Panc1 (cell line): ENCODE data around the gene TRABD2B. TPM values are rescaled to one million over a fixed set of nuclear protein-coding genes. Genes with fewer than 3 reads are reported as not detected.
"Not testable (repeated sequence)": the region's sequence is repeated elsewhere in the genome, so short reads cannot be mapped to it uniquely, and the experiment has no call there.

Experiments
- ATAC-seq: fragments of 200-7000 bp; cut with Tn5 transposase; 2 replicates; pipeline ENCODE4 v1.9.1; 2020; ENCODE audit warnings: mild to moderate bottlenecking, moderate library complexity
- BruUV-seq: library from RNA; stranded (reverse); fragments of 400-500 nt; replicated peaks from 2 replicates; lab custom pipeline; 2021; lab: Mats Ljungman, UMichigan
- CTCF ChIA-PET: fragments of 300-600 bp; sonication (Branson Sonifier 250); formaldehyde crosslinking; loops from one replicate; lab custom pipeline; 2022; ENCODE audit warnings: antibody characterized with exemption; lab: Charles Lee
- POLR2A ChIA-PET: fragments of 300-600 bp; sonication (Branson Sonifier 250); formaldehyde crosslinking; loops from one replicate; lab custom pipeline; 2022; ENCODE audit warnings: antibody characterized with exemption; lab: Charles Lee
- DNase-seq: peaks from one replicate; pipeline ENCODE4 v3.0.0-alpha.2; 2010; ENCODE audit warnings: low read depth, low spot score
- H3K27ac ChIP-seq: 2 replicates; pipeline ENCODE4 v1.5.1; 2011; ENCODE audit warnings: mild to moderate bottlenecking, low read length, inconsistent platforms
- H3K27me3 ChIP-seq: fragments of 200-500 bp; sonication (Bioruptor generic); 2 replicates; pipeline ENCODE4 v1.6.0; 2014; ENCODE audit warnings: low read length, inconsistent platforms; ENCODE audit not compliant: control insufficient read depth, insufficient read depth
- H3K36me3 ChIP-seq: fragments of 200-500 bp; sonication (Bioruptor generic); 2 replicates; pipeline ENCODE4 v1.5.1; 2014; ENCODE audit warnings: inconsistent platforms, mild to moderate bottlenecking, low read length, moderate library complexity; ENCODE audit not compliant: control insufficient read depth, insufficient read depth
- H3K4me1 ChIP-seq: 2 replicates; pipeline ENCODE4 v1.5.1; 2011; ENCODE audit warnings: inconsistent platforms, mild to moderate bottlenecking, low read length, moderate library complexity; ENCODE audit not compliant: control insufficient read depth, insufficient read depth
- H3K4me3 ChIP-seq, 2 experiments: 2 replicates each; pipeline ENCODE4 v1.5.1; 2011 to 2012; ENCODE audit warnings: low read depth in 2 of 2, low read length in 2 of 2, mild to moderate bottlenecking in 2 of 2, inconsistent platforms in 1 of 2, moderate library complexity in 1 of 2
- H3K9me3 ChIP-seq: fragments of 200-500 bp; sonication (Bioruptor generic); 2 replicates; pipeline ENCODE4 v1.5.1; 2014; ENCODE audit warnings: low read depth, mild to moderate bottlenecking, inconsistent platforms, low read length, moderate library complexity; ENCODE audit not compliant: control insufficient read depth, insufficient read depth
- CTCF ChIP-seq: fragments of 450-650 bp; IDR thresholded peaks from 2 replicates; pipeline ENCODE4 v1.5.1; 2017; ENCODE audit warnings: mild to moderate bottlenecking
- POLR2AphosphoS5 ChIP-seq: IDR thresholded peaks from 2 replicates; pipeline ENCODE4 v1.6.1; 2012; ENCODE audit warnings: mild to moderate bottlenecking, low read depth, low read length, moderate library complexity
- REST ChIP-seq, 2 experiments: IDR thresholded peaks; 2 replicates each; pipeline ENCODE4 v1.6.1; 2011 to 2012; ENCODE audit warnings: low read depth in 2 of 2, control low read depth in 1 of 2, low read length in 1 of 2, mild to moderate bottlenecking in 1 of 2, moderate library complexity in 1 of 2; ENCODE audit not compliant: insufficient read depth in 1 of 2
- SIN3A ChIP-seq: IDR thresholded peaks from 2 replicates; pipeline ENCODE4 v1.6.1; 2012; ENCODE audit warnings: low read depth, mild to moderate bottlenecking, low read length, moderate library complexity, borderline replicate concordance; ENCODE audit not compliant: insufficient read depth
- TCF7L2 ChIP-seq: IDR thresholded peaks from 2 replicates; pipeline ENCODE4 v1.6.1; 2011; ENCODE audit warnings: mild to moderate bottlenecking, low read depth, low read length, inconsistent platforms
- in situ Hi-C: cut with HindIII; loops from 2 replicates; pipeline ENCODE4 v1.10.0; 2016; ENCODE audit warnings: low sequenced_read_pairs, low pct_unique_long_range_greater_than_20kb
- intact Hi-C: fragments of 100-400 bp; cut with micrococcal nuclease; formaldehyde crosslinking; loops from one replicate; pipeline ENCODE4 v1.10.0; 2022; ENCODE audit not compliant: unreplicated experiment
- total RNA-seq: library from RNA; stranded (reverse); gene quantifications from one replicate; pipeline ENCODE4 v1.2.1, GENCODE V29; 2021; ENCODE audit not compliant: unreplicated experiment

Gene TRABD2B
- total RNA-seq, 1 experiment from 2014 or later: not detected

GRCh38 chr1:47963568-47964358 is 33.4 kb downstream of the TRABD2B start:
- in situ Hi-C loops: no loop called here
- Histone ChIP-seq H3K4me3 (no peak overlapping the region), H3K4me1 (no peaks in the 10 kb centered on the region), H3K9me3 (no peaks in the 10 kb centered on the region), H3K36me3 (no peaks in the 10 kb centered on the region), H3K27ac (no peak overlapping the region), H3K27me3 (no peaks in the 10 kb centered on the region)
- CTCF ChIA-PET: no interaction called here
- POLR2A ChIA-PET: no interaction called here
- ATAC-seq (no peak), DNase-seq (no peak)
- TF ChIP-seq TCF7L2 (0 out of 2 replicates have a peak, but pooled peaks have one; percentile 34), SIN3A (no peak)
- intact Hi-C loops: no loop called here
- BruUV-seq: no TSS peak

GRCh38 chr1:47962750-47963492 is 34.3 kb downstream of the TRABD2B start:
- Histone ChIP-seq H3K27ac (no peak overlapping the region), H3K27me3 (no peaks in the 10 kb centered on the region), H3K36me3 (no peaks in the 10 kb centered on the region), H3K4me1 (no peaks in the 10 kb centered on the region), H3K4me3 (no peak overlapping the region), H3K9me3 (no peaks in the 10 kb centered on the region)
- DNase-seq (no peak), ATAC-seq (no peak)
- in situ Hi-C loops (no loop called here), intact Hi-C loops (no loop called here)
- ChIA-PET POLR2A (no interaction called here), CTCF (no interaction called here)
- BruUV-seq: no TSS peak
- TF ChIP-seq TCF7L2: no peak
- TF ChIP-seq CTCF: no peak
- no peak for TF ChIP-seq SIN3A
- TF ChIP-seq POLR2AphosphoS5: no peak
- no peak for TF ChIP-seq REST (IDR thresholded peaks at IDR 0.05; ENCODE audit: insufficient read depth in 1 of 2, low read depth in 2 of 2, low read length in 1 of 2)

- ATAC-seq, CTCF ChIA-PET: not testable (repeated sequence)
Measured at GRCh38 chr1:47961835-47962234, 35.4 kb downstream of the TRABD2B start.

GRCh38 chr1:47956491-47956890 is 40.7 kb downstream of the TRABD2B start:
- POLR2A ChIA-PET, CTCF ChIA-PET, DNase-seq, H3K27ac ChIP-seq, H3K4me3 ChIP-seq, in situ Hi-C loops, H3K36me3 ChIP-seq, H3K27me3 ChIP-seq, BruUV-seq, H3K4me1 ChIP-seq, H3K9me3 ChIP-seq, ATAC-seq, intact Hi-C loops: not testable (repeated sequence)

More at GRCh38 chr1:47961835-47962234, 35.4 kb downstream of the TRABD2B start:
- H3K36me3 ChIP-seq, DNase-seq, H3K4me3 ChIP-seq, H3K27me3 ChIP-seq, H3K4me1 ChIP-seq, in situ Hi-C loops, intact Hi-C loops, BruUV-seq, POLR2A ChIA-PET, H3K9me3 ChIP-seq, H3K27ac ChIP-seq: not testable (repeated sequence)
